Heart right ventricle (tissue), 16 donors: ENCODE results near the gene DCAF15. TPM values are rescaled to one million over a fixed set of nuclear protein-coding genes. Genes with fewer than 3 reads are reported as not detected.

Experiments used
- ATAC-seq, 8 donors: fragments of 200-7000 bp; cut with Tn5 transposase; one replicate each; pipeline ENCODE4 v1.9.1; 2020; ENCODE audit warnings: mild to moderate bottlenecking in 8 of 8, moderate library complexity in 8 of 8, moderate number of reproducible peaks in 1 of 8
- DNase-seq, 2 donors: peaks; one replicate each; pipeline ENCODE4 v3.0.0-alpha.2; 2020
- H3K27ac ChIP-seq, 10 donors: fragments of 200-600 bp; sonication (generic) in 2 of 10; one replicate each; pipeline versions ENCODE4 v1.5.0 to v1.8.0; 2020 to 2022; ENCODE audit warnings: mild to moderate bottlenecking in 3 of 10
- H3K27me3 ChIP-seq, 7 donors: fragments of 200-600 bp; one replicate each; pipeline ENCODE4 v1.8.0; 2021 to 2022; ENCODE audit warnings: mild to moderate bottlenecking in 2 of 7
- H3K36me3 ChIP-seq, 9 donors: fragments of 200-600 bp; sonication (generic) in 1 of 9; one replicate each; pipeline versions ENCODE4 v1.5.0 to v1.8.0; 2020 to 2022; ENCODE audit warnings: mild to moderate bottlenecking in 2 of 9
- H3K4me1 ChIP-seq, 9 donors: fragments of 200-600 bp; sonication (generic) in 1 of 9; one replicate each; pipeline versions ENCODE4 v1.5.0 to v1.8.0; 2020 to 2022; ENCODE audit warnings: mild to moderate bottlenecking in 4 of 9
- H3K4me3 ChIP-seq, 10 donors: fragments of 200-600 bp; sonication (generic) in 2 of 10; one replicate each; pipeline versions ENCODE4 v1.5.0 to v1.8.0; 2020 to 2022; ENCODE audit warnings: mild to moderate bottlenecking in 7 of 10, moderate library complexity in 2 of 10
- H3K9me3 ChIP-seq, 11 donors: fragments of 200-600 bp in 10 of 11; sonication (generic) in 2 of 11; one replicate each; pipeline versions ENCODE4 v1.5.0 to v1.8.0; 2013 to 2022; ENCODE audit warnings: mild to moderate bottlenecking in 2 of 11, control low read depth in 1 of 11, moderate library complexity in 1 of 11
- CTCF ChIP-seq, 9 donors: fragments of 200-600 bp; sonication (generic) in 2 of 9; IDR thresholded peaks; one replicate each; pipeline versions ENCODE4 v1.5.0 to v1.8.0; 2021 to 2022; ENCODE audit warnings: antibody characterized with exemption in 9 of 9, mild to moderate bottlenecking in 5 of 9, moderate library complexity in 1 of 9
- WGBS, 2 donors: extraction: QIAGEN DNeasy Blood & Tissue Kit; methylation state at CpG; one replicate each; pipeline ENCODE4 v1.1.7; 2013; ENCODE audit warnings: inconsistent platforms in 1 of 2; 5-methylcytosine and 5-hydroxymethylcytosine counted together
- intact Hi-C, 10 donors: fragments of 100-400 bp; cut with DNase I; formaldehyde crosslinking; loops; one replicate each; pipeline versions ENCODE4 v1.11.1 to v1.14.2; 2022
- polyA plus RNA-seq, 2 donors: library from polyadenylated mRNA; stranded (reverse); fragments of 200-250 nt; gene quantifications; one replicate each; pipeline ENCODE4 v1.2.3, GENCODE V29; 2013
- total RNA-seq, 10 donors: library from RNA; stranded (reverse); fragmentation: NEBNext Ultra II Directional in 3 of 10; extraction: Animal tissue kit (Norgen Biotek cat#: 25700) in 3 of 10; gene quantifications; one replicate each; pipeline versions ENCODE4 v1.2.1 to v1.2.4, GENCODE V29; 2021 to 2023
- donor health status: Arrhythmogenic right ventricular cardiomyopathy.
- donor health status: ischemic (EF 13 %, LVEDD 7.1; RV severe dilation, severe dysfunction).
- donor health status: healthy with polysubstance abuse.
- donor health status: DM: no; HTN: yes; CAD: no.
- donor health status: DM: no; HTN: no; CAD: no.
- donor health status: ischemic (EF 25% LVEDD 6.9; RV normal size, moderate dysfunction).
- donor health status: ischemic (EF 25% LVEDD 5.7; RV mildly dilated, moderate dysfunction).
- donor health status: healthy.
- donor health status: DM: yes; HTN: yes; CAD: no.
- donor health status: Ischemic cardiomyopathy.
- donor health status: ischemic (EF 35%, LVEDD 5.7; RV mildly dilated, moderate dysfunction).
- donor health status: nonischemic (EF 11% LVEDD 7.7; RV severe dilation, severe dysfunction).
- donor health status: DM: yes; HTN: yes; CAD: no.
- donor health status: PGD.
- donor health status: ischemic (EF 29% LVEDD 5.4; RV normal size, mild dysfunction).
- donor health status: nonischemic (EF 23%, LVEDD 6.1; RV moderate dilation, normal function).

Gene DCAF15
- total and polyA plus RNA-seq, 12 donors: 15.5 to 50.0 (median 18.4) TPM

DNA sequence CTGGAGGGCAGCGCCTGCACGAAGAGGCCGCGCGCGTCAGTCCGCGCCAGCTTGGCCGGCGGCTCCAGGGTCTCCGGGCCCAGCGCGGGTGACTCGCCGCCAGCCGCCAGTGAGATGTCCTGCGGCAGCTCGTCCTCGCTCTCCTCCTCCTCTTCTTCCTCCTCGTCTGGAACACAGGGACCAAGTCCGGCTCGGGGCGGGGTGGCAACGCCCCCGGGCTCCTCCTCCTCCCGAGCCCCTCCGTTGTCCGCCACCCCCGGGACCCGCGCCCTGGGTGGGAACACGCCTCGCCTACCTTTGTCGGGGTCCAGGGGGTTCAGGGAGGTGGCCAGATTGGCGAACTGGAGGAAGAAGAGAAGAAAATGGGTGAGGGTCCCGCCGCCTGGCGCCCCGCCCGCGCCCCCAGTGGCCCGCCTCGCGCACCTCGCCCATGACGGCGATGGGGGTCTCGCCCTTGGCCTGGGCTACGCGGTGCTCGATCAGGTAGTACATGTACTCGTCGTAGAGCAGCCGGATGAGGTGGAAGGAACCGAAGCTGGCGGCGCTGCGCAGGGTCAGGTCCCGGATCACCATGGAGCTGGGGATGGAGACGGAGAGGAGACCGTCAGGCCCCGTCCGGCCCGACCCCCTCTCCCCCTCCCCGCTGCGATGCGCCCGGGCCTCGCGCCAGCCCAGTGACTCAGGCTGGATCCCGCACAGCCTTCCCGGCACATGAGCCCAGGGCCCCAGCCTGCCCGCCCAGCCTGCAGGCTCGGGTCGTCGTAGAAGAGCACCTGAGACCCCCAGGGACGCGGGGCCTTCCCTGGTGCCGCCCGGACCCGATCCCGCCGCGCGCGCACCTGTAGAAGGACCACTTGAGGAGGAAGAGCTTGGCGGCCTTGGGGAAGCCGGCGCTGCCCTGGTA, 10.6 kb downstream of the DCAF15 start:
- intact Hi-C loops: loop anchor here in 1 of 10 donors (10.0 kb wide), 1 partner anchor 82 kb away; no protein-coding TSS in a partner anchor
- H3K9me3 ChIP-seq: no peaks in the 10 kb centered on the region
- 61 to 71% methylated on average over 79 to 89 of the region's 89 CpGs for WGBS, 2 donors
- no peaks in the 10 kb centered on the region for H3K27me3 ChIP-seq
- DNase-seq (no peak), ATAC-seq (peak in 3 of 8 donors; percentile 10 to 19 (median 11))
- TF ChIP-seq CTCF (IDR thresholded peaks at IDR 0.05): no peak
- H3K4me3 ChIP-seq: peak overlapping the region in 6 of 10 donors; percentile 8 to 33 (median 16)
- peaks cover 0 to 9% (median 0%) of the 10 kb centered on the region in 9 donors for H3K4me1 ChIP-seq
- H3K36me3 ChIP-seq: peaks cover 0 to 100% (median 49%) of the 10 kb centered on the region in 9 donors
- no peak overlapping the region for H3K27ac ChIP-seq

DNA sequence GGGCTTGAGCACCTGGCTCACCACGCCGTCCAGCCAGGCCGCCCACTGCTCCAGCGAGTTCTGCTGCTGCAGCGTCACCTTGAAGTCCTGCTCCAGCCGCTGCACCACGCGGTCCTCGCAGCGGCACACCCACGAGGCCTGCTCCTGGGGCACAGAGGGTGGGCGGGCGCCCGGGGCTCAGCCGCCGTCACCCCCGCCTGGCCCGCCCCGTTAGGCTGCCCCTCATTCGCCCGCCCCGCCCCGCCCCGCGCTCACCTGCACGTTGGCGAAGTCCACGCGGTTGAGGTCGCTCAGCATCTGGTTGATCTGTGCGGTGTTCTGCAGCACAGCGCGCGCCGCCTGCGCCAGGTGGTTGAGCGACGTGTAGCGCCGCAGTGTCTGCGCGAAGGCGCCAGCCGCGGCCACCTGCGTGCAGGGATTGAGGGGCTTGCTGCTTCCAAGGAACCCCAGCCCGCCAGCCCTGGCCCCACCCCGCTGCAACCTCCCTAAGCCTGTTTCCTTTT, 11.3 kb downstream of the DCAF15 start:
- H3K27ac ChIP-seq: no peak overlapping the region
- intact Hi-C loops: loop anchor here in 1 of 10 donors (10.0 kb wide), 1 partner anchor 81 kb away; no protein-coding TSS in a partner anchor
- ATAC-seq (no peak), DNase-seq (no peak)
- no peak overlapping the region for H3K4me3 ChIP-seq
- H3K36me3 ChIP-seq: peaks cover 0 to 100% (median 57%) of the 10 kb centered on the region in 9 donors
- peaks cover 0 to 2% (median 0%) of the 10 kb centered on the region in 9 donors for H3K4me1 ChIP-seq
- no peaks in the 10 kb centered on the region for H3K27me3 ChIP-seq
- 92 to 93% methylated on average over 43 to 48 of the region's 48 CpGs for WGBS, 2 donors
- no peaks in the 10 kb centered on the region for H3K9me3 ChIP-seq
- TF ChIP-seq CTCF (IDR thresholded peaks at IDR 0.05): no peak

- Histone ChIP-seq H3K27me3 (no peaks in the 10 kb centered on the region), H3K4me3 (no peak overlapping the region), H3K36me3 (peaks cover 4 to 100% (median 56%) of the 10 kb centered on the region in 9 donors), H3K9me3 (no peaks in the 10 kb centered on the region), H3K27ac (no peak overlapping the region), H3K4me1 (no peaks in the 10 kb centered on the region)
- WGBS, 2 donors: 93 to 95% methylated on average over 5 of the region's 5 CpGs
- intact Hi-C loops: loop anchor here in 1 of 10 donors (10.0 kb wide), 1 partner anchor 80 kb away; no protein-coding TSS in a partner anchor
- ATAC-seq (no peak), DNase-seq (no peak)
- no peak for TF ChIP-seq CTCF (IDR thresholded peaks at IDR 0.05)
These were observed 12.5 kb downstream of the DCAF15 start for GRCh38 chr19:13964776-13965175.

DNA sequence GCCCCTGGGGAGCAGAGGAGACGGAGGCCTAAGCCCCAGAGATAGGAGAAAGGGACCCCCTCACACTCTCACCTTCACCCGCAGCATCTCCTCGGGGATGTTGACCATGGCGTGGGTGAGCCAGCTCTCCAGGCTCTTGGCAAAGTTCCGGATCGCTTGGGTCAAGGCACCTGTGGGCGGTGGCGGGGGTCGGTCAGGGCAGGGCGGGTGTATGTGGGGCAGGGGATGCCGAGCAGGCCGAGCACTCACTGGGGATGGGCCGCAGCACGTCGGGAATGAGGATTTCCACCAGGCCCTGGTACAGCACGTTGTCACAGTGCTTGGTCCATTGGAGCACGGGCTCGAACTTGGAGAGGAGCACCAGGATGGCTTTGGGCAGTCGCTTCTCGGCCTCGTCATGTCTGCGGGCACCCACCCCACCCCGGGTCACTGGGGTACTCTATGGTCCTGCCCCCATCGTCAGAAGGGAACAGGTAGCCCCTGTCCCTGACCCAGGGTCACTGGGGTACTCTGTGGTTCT, 13.1 kb downstream of the DCAF15 start:
- H3K36me3 ChIP-seq: peaks cover 4 to 100% (median 50%) of the 10 kb centered on the region in 9 donors
- H3K4me3 ChIP-seq: no peak overlapping the region
- H3K9me3 ChIP-seq: no peaks in the 10 kb centered on the region
- H3K4me1 ChIP-seq: no peaks in the 10 kb centered on the region
- WGBS, 2 donors: 93 to 96% methylated on average over 24 of the region's 24 CpGs
- TF ChIP-seq CTCF (IDR thresholded peaks at IDR 0.05): no peak
- intact Hi-C loops: loop anchor here in 1 of 10 donors (10.0 kb wide), 1 partner anchor 79 kb away; no protein-coding TSS in a partner anchor
- no peak for ATAC-seq
- H3K27me3 ChIP-seq: no peaks in the 10 kb centered on the region
- H3K27ac ChIP-seq: no peak overlapping the region
- no peak for DNase-seq
